A549 (cell line): ENCODE measurements around the gene FIGN. TPM values are rescaled to one million over a fixed set of nuclear protein-coding genes. Genes with fewer than 3 reads are reported as not detected.

Experiments used
- ATAC-seq, 2 experiments: fragments of 200-7000 bp in 1 of 2; fragments of >200 bp in 1 of 2; cut with Nextera tagmentation in 1 of 2; cut with Tn5 transposase in 1 of 2; 3 replicates each; pipeline versions ENCODE4 v1.8.0 to v1.9.1; 2018 to 2020; ENCODE audit warnings: mild to moderate bottlenecking in 1 of 2, moderate library complexity in 1 of 2
- CTCF ChIA-PET: fragments of 300-600 bp; sonication (Branson Sonifier 250); formaldehyde crosslinking; extraction: SDS; loops from one replicate; lab custom pipeline; 2021; ENCODE audit warnings: antibody characterized with exemption, inconsistent platforms; lab: Yijun Ruan, JAX
- POLR2A ChIA-PET: fragments of 350-600 bp; formaldehyde crosslinking; extraction: SDS; loops from one replicate; lab custom pipeline; 2021; ENCODE audit warnings: antibody characterized with exemption, inconsistent platforms; lab: Yijun Ruan, JAX
- DNase-seq, 2 experiments: peaks; one replicate each; pipeline versions ENCODE4 v3.0.0 to v3.0.0-alpha.2; 2011 to 2016; ENCODE audit warnings: low read depth in 1 of 2, low spot score in 1 of 2
- FAIRE-seq: peaks from 2 replicates; lab custom pipeline; 2011; peaks lifted over from hg19 to GRCh38; lab: Jason Lieb, UNC
- H3K27ac ChIP-seq, 2 experiments: fragments of >200 bp; sonication (Bioruptor Twin); formaldehyde crosslinking; 3 replicates each; pipeline ENCODE4 v1.5.1; 2016 to 2017
- H3K4me1 ChIP-seq: fragments of >200 bp; sonication (Bioruptor Twin); formaldehyde crosslinking; 3 replicates; pipeline ENCODE4 v1.6.1; 2016
- H3K4me2 ChIP-seq: fragments of >200 bp; sonication (Bioruptor Twin); formaldehyde crosslinking; 3 replicates; pipeline ENCODE4 v1.6.1; 2016
- H3K4me3 ChIP-seq: fragments of >200 bp; sonication (Bioruptor Twin); formaldehyde crosslinking; 3 replicates; pipeline ENCODE4 v1.5.1; 2016
- H3K9me3 ChIP-seq: fragments of >200 bp; sonication (Bioruptor Twin); formaldehyde crosslinking; 3 replicates; pipeline ENCODE4 v1.6.1; 2016
- CHD4 ChIP-seq: fragments of 200-600 bp; sonication (generic); IDR thresholded peaks from 2 replicates; pipeline ENCODE4 v1.6.1; 2016; ENCODE audit warnings: antibody characterized with exemption, mild to moderate bottlenecking, borderline replicate concordance
- EP300 ChIP-seq, 2 experiments: fragments of >200 bp; sonication (Bioruptor Twin); formaldehyde crosslinking; IDR thresholded peaks; 2 replicates in 1 of 2; 3 replicates in 1 of 2; pipeline ENCODE4 v1.6.1; 2016 to 2017
- ESRRA ChIP-seq: fragments of 150-350 bp; IDR thresholded peaks from 2 replicates; pipeline ENCODE4 v1.6.1; 2014; ENCODE audit warnings: mild to moderate bottlenecking, low read length, borderline replicate concordance
- FOSB ChIP-seq: fragments of 250-450 bp; sonication (Bioruptor Pico); IDR thresholded peaks from 2 replicates; pipeline ENCODE4 v1.5.0; 2020; ENCODE audit warnings: mild to moderate bottlenecking, moderate library complexity
- GATA3 ChIP-seq: IDR thresholded peaks from 2 replicates; pipeline ENCODE4 v1.6.1; 2012; ENCODE audit warnings: borderline replicate concordance
- HOXB13 ChIP-seq: fragments of 250-450 bp; sonication (Bioruptor Pico); IDR thresholded peaks from 2 replicates; pipeline ENCODE4 v1.5.0; 2020; ENCODE audit warnings: low read depth, mild to moderate bottlenecking, moderate library complexity
- JUN ChIP-seq, 2 experiments: fragments of >200 bp; sonication (Bioruptor Twin); formaldehyde crosslinking; IDR thresholded peaks; 2 replicates in 1 of 2; 3 replicates in 1 of 2; pipeline ENCODE4 v1.6.1; 2016 to 2017
- KDM1A ChIP-seq: fragments of 200-600 bp; sonication (generic); IDR thresholded peaks from 2 replicates; pipeline ENCODE4 v1.6.1; 2016; ENCODE audit warnings: low read depth, mild to moderate bottlenecking
- KDM5A ChIP-seq: fragments of 200-600 bp; sonication (generic); IDR thresholded peaks from 2 replicates; pipeline ENCODE4 v1.6.1; 2016; ENCODE audit warnings: antibody characterized with exemption, mild to moderate bottlenecking
- MAFK ChIP-seq: fragments of 450-650 bp; IDR thresholded peaks from 2 replicates; pipeline ENCODE4 v1.6.1; 2014; ENCODE audit not compliant: partially characterized antibody
- MAZ ChIP-seq: fragments of 150-350 bp; IDR thresholded peaks from 2 replicates; pipeline ENCODE4 v1.6.1; 2014; ENCODE audit warnings: antibody characterized with exemption, low read depth, low read length, borderline replicate concordance
- NPAS2 ChIP-seq: fragments of 250-450 bp; sonication (Bioruptor Pico); IDR thresholded peaks from 2 replicates; pipeline ENCODE4 v1.8.0; 2022; ENCODE audit warnings: mild to moderate bottlenecking, moderate library complexity, borderline replicate concordance
- PHF8 ChIP-seq: fragments of 200-600 bp; sonication (generic); IDR thresholded peaks from 2 replicates; pipeline ENCODE4 v1.6.1; 2016; ENCODE audit warnings: low read depth, mild to moderate bottlenecking, antibody characterized with exemption, moderate library complexity, borderline replicate concordance
- POLR2A ChIP-seq: IDR thresholded peaks from 2 replicates; pipeline ENCODE4 v1.6.1; 2012; ENCODE audit warnings: mild to moderate bottlenecking, low read length
- POLR2AphosphoS2 ChIP-seq: conservative IDR thresholded peaks from 2 replicates; pipeline ENCODE4 v1.6.1; 2012; ENCODE audit warnings: low read length, improper control_type of control experiment, inconsistent platforms
- RAD21 ChIP-seq, 2 experiments: fragments of >200 bp in 1 of 2; sonication (Bioruptor Twin) in 1 of 2; formaldehyde crosslinking in 1 of 2; IDR thresholded peaks in 1 of 2; conservative IDR thresholded peaks in 1 of 2; 2 replicates in 1 of 2; 3 replicates in 1 of 2; pipeline ENCODE4 v1.6.1; 2012 to 2018; ENCODE audit warnings: inconsistent platforms in 1 of 2
- RARB ChIP-seq: fragments of 250-450 bp; sonication (Bioruptor Pico); IDR thresholded peaks from 2 replicates; pipeline ENCODE4 v1.8.0; 2021; ENCODE audit warnings: mild to moderate bottlenecking, moderate library complexity
- RFX5 ChIP-seq: fragments of 450-650 bp; IDR thresholded peaks from 2 replicates; pipeline ENCODE4 v1.7.1; 2014; ENCODE audit warnings: antibody characterized with exemption, mild to moderate bottlenecking, moderate library complexity
- ZFP36 ChIP-seq: fragments of 450-650 bp; IDR thresholded peaks from 2 replicates; pipeline ENCODE4 v1.6.1; 2014; ENCODE audit warnings: borderline replicate concordance; ENCODE audit not compliant: partially characterized antibody
- WGBS: methylation state at CpG from one replicate; pipeline ENCODE4 v1.1.6; 2017; ENCODE audit errors: missing lambda C conversion rate; 5-methylcytosine and 5-hydroxymethylcytosine counted together
- polyA plus RNA-seq, 4 experiments: library from polyadenylated mRNA; depleted of rRNA in 3 of 4; stranded (reverse); fragments of >200 nt; fragmentation: RNase III in 1 of 4; extraction: RNeasy Plus Mini Kit Qiagen cat#74134 plus additional on column Dnase treatment in 1 of 4; gene quantifications; 2 replicates in 3 of 4; 3 replicates in 1 of 4; pipeline ENCODE4 v1.2.3, GENCODE V29; 2011 to 2017
- TF ChIP-seq, protein P1 (sequence below): fragments of 200-600 bp; sonication (generic); IDR thresholded peaks from 2 replicates; pipeline ENCODE4 v1.6.1; 2016; ENCODE audit warnings: antibody characterized with exemption, mild to moderate bottlenecking, moderate library complexity
- TF ChIP-seq, protein P2 (sequence below): fragments of >200 bp; sonication (Bioruptor Twin); formaldehyde crosslinking; IDR thresholded peaks from 3 replicates; pipeline ENCODE4 v1.6.1; 2016
- TF ChIP-seq, protein P3 (sequence below): IDR thresholded peaks from 2 replicates; pipeline ENCODE4 v1.6.1; 2012
- TF ChIP-seq, protein P4 (sequence below): fragments of 250-450 bp; sonication (Bioruptor Pico); IDR thresholded peaks from 2 replicates; pipeline ENCODE4 v1.5.0; 2021; ENCODE audit warnings: mild to moderate bottlenecking, moderate library complexity, borderline replicate concordance
- TF ChIP-seq, protein P5 (sequence below): IDR thresholded peaks from 2 replicates; pipeline ENCODE4 v1.6.1; 2012; ENCODE audit warnings: low read depth, borderline replicate concordance
- TF ChIP-seq, protein P6 (sequence below): fragments of 250-450 bp; sonication (Bioruptor Pico); IDR thresholded peaks from 2 replicates; pipeline ENCODE4 v1.5.0; 2020; ENCODE audit warnings: low read depth, mild to moderate bottlenecking, moderate library complexity

The FIGN gene
- polyA plus RNA-seq, 2 of the 4 experiments (the other 2 are of a cell fraction): 1.9 to 3.8 TPM

GRCh38 chr2:163735685-163736432 is at the start of gene FIGN (continued):
- TF ChIP-seq, protein P1, sequence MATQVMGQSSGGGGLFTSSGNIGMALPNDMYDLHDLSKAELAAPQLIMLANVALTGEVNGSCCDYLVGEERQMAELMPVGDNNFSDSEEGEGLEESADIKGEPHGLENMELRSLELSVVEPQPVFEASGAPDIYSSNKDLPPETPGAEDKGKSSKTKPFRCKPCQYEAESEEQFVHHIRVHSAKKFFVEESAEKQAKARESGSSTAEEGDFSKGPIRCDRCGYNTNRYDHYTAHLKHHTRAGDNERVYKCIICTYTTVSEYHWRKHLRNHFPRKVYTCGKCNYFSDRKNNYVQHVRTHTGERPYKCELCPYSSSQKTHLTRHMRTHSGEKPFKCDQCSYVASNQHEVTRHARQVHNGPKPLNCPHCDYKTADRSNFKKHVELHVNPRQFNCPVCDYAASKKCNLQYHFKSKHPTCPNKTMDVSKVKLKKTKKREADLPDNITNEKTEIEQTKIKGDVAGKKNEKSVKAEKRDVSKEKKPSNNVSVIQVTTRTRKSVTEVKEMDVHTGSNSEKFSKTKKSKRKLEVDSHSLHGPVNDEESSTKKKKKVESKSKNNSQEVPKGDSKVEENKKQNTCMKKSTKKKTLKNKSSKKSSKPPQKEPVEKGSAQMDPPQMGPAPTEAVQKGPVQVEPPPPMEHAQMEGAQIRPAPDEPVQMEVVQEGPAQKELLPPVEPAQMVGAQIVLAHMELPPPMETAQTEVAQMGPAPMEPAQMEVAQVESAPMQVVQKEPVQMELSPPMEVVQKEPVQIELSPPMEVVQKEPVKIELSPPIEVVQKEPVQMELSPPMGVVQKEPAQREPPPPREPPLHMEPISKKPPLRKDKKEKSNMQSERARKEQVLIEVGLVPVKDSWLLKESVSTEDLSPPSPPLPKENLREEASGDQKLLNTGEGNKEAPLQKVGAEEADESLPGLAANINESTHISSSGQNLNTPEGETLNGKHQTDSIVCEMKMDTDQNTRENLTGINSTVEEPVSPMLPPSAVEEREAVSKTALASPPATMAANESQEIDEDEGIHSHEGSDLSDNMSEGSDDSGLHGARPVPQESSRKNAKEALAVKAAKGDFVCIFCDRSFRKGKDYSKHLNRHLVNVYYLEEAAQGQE: no peak
- no peak for TF ChIP-seq FOSB (CRISPR knock-in tag)
- no peak for TF ChIP-seq ESRRA
- TF ChIP-seq CHD4: no peak
- TF ChIP-seq MAZ: no peak
- no peak for TF ChIP-seq RARB (CRISPR knock-in tag)
- TF ChIP-seq ZFP36: no peak
- no peak for TF ChIP-seq GATA3
- peak; percentile 5; the same call in 1 of the 2 replicates for TF ChIP-seq PHF8
- TF ChIP-seq, protein P2, sequence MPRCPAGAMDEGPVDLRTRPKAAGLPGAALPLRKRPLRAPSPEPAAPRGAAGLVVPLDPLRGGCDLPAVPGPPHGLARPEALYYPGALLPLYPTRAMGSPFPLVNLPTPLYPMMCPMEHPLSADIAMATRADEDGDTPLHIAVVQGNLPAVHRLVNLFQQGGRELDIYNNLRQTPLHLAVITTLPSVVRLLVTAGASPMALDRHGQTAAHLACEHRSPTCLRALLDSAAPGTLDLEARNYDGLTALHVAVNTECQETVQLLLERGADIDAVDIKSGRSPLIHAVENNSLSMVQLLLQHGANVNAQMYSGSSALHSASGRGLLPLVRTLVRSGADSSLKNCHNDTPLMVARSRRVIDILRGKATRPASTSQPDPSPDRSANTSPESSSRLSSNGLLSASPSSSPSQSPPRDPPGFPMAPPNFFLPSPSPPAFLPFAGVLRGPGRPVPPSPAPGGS: peak; percentile 68; the same call in 2 of the 3 replicates
- TF ChIP-seq KDM5A: no peak
- TF ChIP-seq, all 56 proteins: peak for 6

GRCh38 chr2:163785162-163785561 is 49.4 kb upstream of the FIGN start:
- ChIA-PET CTCF (no interaction called here), POLR2A (interaction anchor here (1.3 kb wide), 1 partner anchor 49 kb away, joined by 3 read pairs; the partner anchor contains the start of gene FIGN)
- 82% methylated on average over 3 of the region's 3 CpGs for WGBS

More at GRCh38 chr2:163785162-163785561, 49.4 kb upstream of the FIGN start:
- DNase-seq: no peak
- no peak overlapping the region for H3K4me3 ChIP-seq
- H3K27ac ChIP-seq: no peak overlapping the region
- ATAC-seq: no peak
- H3K9me3 ChIP-seq: no peaks in the 10 kb centered on the region
- H3K4me2 ChIP-seq: no peak overlapping the region
- TF ChIP-seq KDM5A (no peak), MAZ (no peak), POLR2A (no peak), FOSB (CRISPR knock-in tag) (no peak), CHD4 (no peak), JUN (IDR thresholded peaks at IDR 0.05) (no peak), KDM1A (no peak), RAD21 (conservative IDR thresholded peaks at IDR 0.05 in 1 of 2, IDR thresholded peaks at IDR 0.05 in 1 of 2) (no peak), POLR2AphosphoS2 (no peak), HOXB13 (CRISPR knock-in tag) (no peak), RFX5 (no peak), NPAS2 (CRISPR knock-in tag) (no peak), EP300 (IDR thresholded peaks at IDR 0.05) (no peak), MAFK (no peak)
- TF ChIP-seq, protein P3, sequence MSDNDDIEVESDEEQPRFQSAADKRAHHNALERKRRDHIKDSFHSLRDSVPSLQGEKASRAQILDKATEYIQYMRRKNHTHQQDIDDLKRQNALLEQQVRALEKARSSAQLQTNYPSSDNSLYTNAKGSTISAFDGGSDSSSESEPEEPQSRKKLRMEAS: no peak
- TF ChIP-seq, protein P4, sequence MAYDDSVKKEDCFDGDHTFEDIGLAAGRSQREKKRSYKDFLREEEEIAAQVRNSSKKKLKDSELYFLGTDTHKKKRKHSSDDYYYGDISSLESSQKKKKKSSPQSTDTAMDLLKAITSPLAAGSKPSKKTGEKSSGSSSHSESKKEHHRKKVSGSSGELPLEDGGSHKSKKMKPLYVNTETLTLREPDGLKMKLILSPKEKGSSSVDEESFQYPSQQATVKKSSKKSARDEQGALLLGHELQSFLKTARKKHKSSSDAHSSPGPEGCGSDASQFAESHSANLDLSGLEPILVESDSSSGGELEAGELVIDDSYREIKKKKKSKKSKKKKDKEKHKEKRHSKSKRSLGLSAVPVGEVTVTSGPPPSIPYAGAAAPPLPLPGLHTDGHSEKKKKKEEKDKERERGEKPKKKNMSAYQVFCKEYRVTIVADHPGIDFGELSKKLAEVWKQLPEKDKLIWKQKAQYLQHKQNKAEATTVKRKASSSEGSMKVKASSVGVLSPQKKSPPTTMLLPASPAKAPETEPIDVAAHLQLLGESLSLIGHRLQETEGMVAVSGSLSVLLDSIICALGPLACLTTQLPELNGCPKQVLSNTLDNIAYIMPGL (CRISPR knock-in tag): no peak
- TF ChIP-seq, protein P5, sequence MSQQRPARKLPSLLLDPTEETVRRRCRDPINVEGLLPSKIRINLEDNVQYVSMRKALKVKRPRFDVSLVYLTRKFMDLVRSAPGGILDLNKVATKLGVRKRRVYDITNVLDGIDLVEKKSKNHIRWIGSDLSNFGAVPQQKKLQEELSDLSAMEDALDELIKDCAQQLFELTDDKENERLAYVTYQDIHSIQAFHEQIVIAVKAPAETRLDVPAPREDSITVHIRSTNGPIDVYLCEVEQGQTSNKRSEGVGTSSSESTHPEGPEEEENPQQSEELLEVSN: no peak
- TF ChIP-seq, protein P6, sequence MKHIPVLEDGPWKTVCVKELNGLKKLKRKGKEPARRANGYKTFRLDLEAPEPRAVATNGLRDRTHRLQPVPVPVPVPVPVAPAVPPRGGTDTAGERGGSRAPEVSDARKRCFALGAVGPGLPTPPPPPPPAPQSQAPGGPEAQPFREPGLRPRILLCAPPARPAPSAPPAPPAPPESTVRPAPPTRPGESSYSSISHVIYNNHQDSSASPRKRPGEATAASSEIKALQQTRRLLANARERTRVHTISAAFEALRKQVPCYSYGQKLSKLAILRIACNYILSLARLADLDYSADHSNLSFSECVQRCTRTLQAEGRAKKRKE (CRISPR knock-in tag): no peak
- peaks cover 4% of the 10 kb centered on the region for H3K4me1 ChIP-seq
- no peak for FAIRE-seq
